Naive thymus-derived CD4-positive, alpha-beta T cell (primary cell): ENCODE data around the gene ZKSCAN2. TPM values are rescaled to one million over a fixed set of nuclear protein-coding genes. Genes with fewer than 3 reads are reported as not detected.

Source experiments
- polyA plus RNA-seq, 2 donors: library from polyadenylated mRNA; unstranded; fragments of 300-500 nt; fragmentation: Illumina TruSeq; gene quantifications; one replicate each; pipeline ENCODE4 v1.2.3, GENCODE V29; 2021
- total RNA-seq, 6 experiments: library from RNA in 5 of 6; stranded (reverse) in 5 of 6; gene quantifications; 1 replicate in 5 of 6; 2 replicates in 1 of 6; pipeline ENCODE4 v1.2.3 and lab custom pipeline; 2021 to 2026

Gene ZKSCAN2
- total and polyA plus RNA-seq, 7 experiments from 2014 or later: 1.5 to 7.0 (median 4.8) TPM

Other genes with a start within 250 kb of the ZKSCAN2 start
- 10 to 100 TPM; 58.8 to 92.7 (median 70.6) TPM for gene ARHGAP17, start 242.5 kb downstream of the ZKSCAN2 start, total RNA-seq
- gene ARHGAP17, start 242.5 kb downstream of the ZKSCAN2 start, polyA plus RNA-seq: 10 to 100 TPM; 26.3 to 45.6 TPM
- gene LCMT1, start 146.1 kb downstream of the ZKSCAN2 start, total RNA-seq: 10 to 100 TPM; 30.2 to 36.9 (median 33.0) TPM
- 10 to 100 TPM; 37.5 to 58.4 TPM for gene LCMT1, start 146.1 kb downstream of the ZKSCAN2 start, polyA plus RNA-seq
- under 1 TPM in 1 of 5 experiments, not detected in 4; 0.37 TPM for gene AQP8, start 40.9 kb downstream of the ZKSCAN2 start, total RNA-seq
- gene AQP8, start 40.9 kb downstream of the ZKSCAN2 start, polyA plus RNA-seq: not detected